HFF-Myc (cell line): Measurements from ENCODE around the gene NCK1.
"Not testable (repeated sequence)": the region's sequence is repeated elsewhere in the genome, so short reads cannot be mapped to it uniquely, and the experiment has no call there.

ENCODE experiments used
- DNase-seq: peaks from one replicate; pipeline ENCODE4 v3.0.0-alpha.2; 2011; ENCODE audit warnings: low read depth; ENCODE audit errors: extremely low read depth
- H3K4me3 ChIP-seq: replicated peaks from 2 replicates; pipeline ENCODE4 v1.5.1; 2011; ENCODE audit warnings: low read depth, mild to moderate bottlenecking, control low read depth, low read length
- TF ChIP-seq, protein P1 (sequence below): IDR thresholded peaks from 2 replicates; pipeline ENCODE4 v1.5.1; 2012; ENCODE audit warnings: mild to moderate bottlenecking, low read depth, low read length, control low read depth; ENCODE audit errors: missing control alignments

Gene NCK1

DNA sequence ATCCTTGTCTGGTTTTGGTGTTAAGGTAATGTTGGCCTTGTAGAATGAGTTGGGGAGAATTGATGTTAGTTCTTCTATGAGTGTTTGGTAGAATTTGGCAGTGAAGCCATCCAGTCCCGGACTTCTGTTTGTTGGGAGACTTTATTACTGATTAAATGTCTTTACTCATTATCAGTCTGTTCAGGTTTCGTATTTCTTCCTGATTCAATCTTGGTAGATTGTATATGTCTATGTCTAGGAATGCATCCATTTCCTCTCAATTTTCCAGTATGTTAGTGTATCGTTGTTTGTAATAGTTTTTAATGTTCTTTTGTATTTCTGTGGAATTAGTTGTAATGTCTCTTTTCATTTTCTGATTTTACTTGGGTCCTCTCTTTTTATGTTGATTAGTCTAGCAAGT is 39.4 kb downstream of the NCK1 start:
- no peak overlapping the region for H3K4me3 ChIP-seq
- TF ChIP-seq, protein P1, sequence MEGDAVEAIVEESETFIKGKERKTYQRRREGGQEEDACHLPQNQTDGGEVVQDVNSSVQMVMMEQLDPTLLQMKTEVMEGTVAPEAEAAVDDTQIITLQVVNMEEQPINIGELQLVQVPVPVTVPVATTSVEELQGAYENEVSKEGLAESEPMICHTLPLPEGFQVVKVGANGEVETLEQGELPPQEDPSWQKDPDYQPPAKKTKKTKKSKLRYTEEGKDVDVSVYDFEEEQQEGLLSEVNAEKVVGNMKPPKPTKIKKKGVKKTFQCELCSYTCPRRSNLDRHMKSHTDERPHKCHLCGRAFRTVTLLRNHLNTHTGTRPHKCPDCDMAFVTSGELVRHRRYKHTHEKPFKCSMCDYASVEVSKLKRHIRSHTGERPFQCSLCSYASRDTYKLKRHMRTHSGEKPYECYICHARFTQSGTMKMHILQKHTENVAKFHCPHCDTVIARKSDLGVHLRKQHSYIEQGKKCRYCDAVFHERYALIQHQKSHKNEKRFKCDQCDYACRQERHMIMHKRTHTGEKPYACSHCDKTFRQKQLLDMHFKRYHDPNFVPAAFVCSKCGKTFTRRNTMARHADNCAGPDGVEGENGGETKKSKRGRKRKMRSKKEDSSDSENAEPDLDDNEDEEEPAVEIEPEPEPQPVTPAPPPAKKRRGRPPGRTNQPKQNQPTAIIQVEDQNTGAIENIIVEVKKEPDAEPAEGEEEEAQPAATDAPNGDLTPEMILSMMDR: no peak
- no peak for DNase-seq

DNA sequence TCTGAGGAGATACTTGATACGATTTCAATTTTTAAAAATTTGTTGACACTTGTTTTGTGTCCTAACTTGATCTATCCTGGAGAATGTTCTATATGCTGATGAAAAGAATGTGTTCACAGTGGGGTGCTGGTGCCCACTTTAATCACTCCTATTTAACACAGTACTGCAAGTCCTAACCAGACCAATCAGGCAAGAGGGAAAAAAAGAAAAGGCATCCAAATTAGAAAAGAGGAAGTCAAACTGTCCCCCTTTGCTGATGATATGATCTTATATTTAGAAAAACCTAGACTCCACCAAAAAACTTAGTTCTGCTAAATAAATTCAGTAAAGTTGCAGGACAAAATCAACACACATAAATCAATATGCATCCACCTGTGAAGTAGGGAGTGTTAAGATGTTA is 40.5 kb downstream of the NCK1 start:
- not testable (repeated sequence) for H3K4me3 ChIP-seq, DNase-seq

DNA sequence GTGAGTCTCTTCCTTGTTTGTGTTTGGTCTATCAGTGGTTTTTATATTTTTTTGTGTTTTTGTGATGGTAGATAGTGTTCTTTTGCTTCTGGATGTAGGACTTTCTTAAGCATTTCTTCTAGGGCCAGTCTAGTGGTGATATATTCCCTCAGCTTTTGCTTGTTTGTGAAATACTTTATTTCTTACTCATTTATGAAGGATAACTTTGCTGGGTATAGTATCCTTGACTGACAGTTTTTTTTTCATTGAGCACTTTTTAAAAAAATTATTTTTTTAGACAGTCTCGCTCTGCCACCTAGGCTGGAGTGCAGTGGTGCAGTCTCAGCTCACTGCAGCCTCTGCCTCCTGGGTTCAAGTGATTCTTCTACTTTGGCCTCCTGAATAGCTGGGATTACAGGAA is 41.9 kb downstream of the NCK1 start:
- DNase-seq: no peak

DNA sequence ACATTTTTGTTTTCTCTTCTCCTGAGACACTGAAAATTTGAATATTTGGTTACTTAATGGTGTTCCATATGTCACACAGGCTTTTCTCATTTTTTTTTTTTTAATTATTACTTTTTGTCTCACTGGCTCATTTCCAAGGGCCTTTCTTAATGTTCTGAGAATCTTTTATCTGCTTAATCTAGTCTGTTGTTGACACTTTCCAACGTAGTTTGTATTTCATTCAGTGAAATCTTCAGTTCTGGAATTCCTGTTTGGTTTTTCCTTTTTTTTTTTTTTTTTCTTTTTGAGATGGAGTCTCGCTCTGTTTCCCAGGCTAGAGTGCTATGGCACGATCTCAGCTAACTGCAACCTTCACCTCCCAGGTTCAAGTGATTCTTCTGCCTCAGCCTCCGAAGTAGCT is 42.7 kb downstream of the NCK1 start:
- TF ChIP-seq, protein P1: no peak
- no peak overlapping the region for H3K4me3 ChIP-seq
- DNase-seq: no peak

More for the DNA sequence above, 41.9 kb downstream of the NCK1 start:
- no peak overlapping the region for H3K4me3 ChIP-seq
- TF ChIP-seq, protein P1: no peak

DNA sequence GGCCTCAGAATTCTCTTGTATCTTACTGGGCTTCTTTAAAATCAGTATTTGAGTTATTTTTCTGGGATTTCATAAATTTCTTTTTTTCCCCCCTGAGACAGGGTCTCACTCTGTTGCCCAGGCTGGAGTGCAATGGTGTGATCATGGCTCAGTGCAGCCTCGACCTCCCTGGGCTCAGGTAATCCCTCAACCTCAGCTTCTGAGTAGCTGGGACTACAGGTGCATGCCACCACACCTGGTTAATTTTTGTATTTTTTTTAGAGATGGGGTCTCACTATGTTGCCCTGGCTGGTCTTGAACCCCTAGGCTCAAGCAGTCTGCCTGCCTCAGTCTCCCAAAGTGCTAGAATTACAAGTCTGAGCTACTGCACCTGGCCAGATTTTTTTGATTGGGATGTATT is 43.5 kb downstream of the NCK1 start:
- DNase-seq: no peak
- no peak overlapping the region for H3K4me3 ChIP-seq
- TF ChIP-seq, protein P1: no peak

DNA sequence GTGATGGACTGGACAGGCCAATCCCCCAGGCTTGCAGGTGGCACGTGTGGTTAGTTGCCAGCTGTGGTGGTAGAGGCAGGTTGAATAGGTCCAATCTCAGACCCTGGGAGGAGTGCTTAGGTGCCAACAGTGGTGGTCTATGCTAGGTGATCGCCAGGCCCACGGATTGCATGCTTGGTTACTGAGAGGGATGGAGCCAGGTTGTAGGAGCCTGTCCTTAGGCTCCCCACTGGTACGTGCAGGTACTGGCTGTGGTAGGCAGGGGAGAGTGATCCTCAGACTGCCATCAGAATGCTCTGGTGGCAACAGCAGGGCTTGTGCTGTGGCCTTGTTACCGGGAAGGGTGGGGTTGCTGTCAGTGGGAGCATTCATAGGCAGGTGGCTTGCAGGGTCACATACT is 44.7 kb downstream of the NCK1 start:
- TF ChIP-seq, protein P1: no peak
- no peak overlapping the region for H3K4me3 ChIP-seq
- DNase-seq: no peak

DNA sequence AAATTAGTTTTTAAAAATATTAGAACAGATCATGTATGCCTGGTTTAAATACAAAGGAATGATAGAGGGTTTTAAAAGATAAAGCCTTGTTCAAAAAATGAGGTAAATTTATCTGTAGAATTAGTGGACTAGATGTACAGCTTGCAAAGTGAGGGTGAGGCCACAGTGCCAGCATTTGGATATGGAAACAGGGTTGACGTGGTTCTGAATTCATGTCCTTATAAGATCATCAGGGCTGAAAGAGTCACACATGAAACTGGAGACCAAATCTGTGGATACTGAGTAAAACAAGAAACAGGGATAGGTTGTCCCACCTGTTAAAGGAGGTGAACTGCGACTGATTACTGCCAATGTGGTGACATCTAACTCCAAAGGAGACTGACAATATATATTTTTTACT is 46.3 kb downstream of the NCK1 start:
- TF ChIP-seq, protein P1: no peak
- H3K4me3 ChIP-seq: no peak overlapping the region
- no peak for DNase-seq
